DND-41 (cell line): ENCODE measurements around the gene ADAMTS15.

Experiments used
- CTCF ChIP-seq: IDR thresholded peaks from 2 replicates; pipeline ENCODE4 v1.5.1; 2012; ENCODE audit warnings: borderline replicate concordance, low read length, moderate library complexity, mild to moderate bottlenecking; ENCODE audit not compliant: poor library complexity, severe bottlenecking; ENCODE audit errors: extremely low read depth
- EZH2 ChIP-seq: IDR thresholded peaks from 3 replicates; pipeline ENCODE4 v1.6.1; 2012; ENCODE audit warnings: borderline replicate concordance, low read depth, mild to moderate bottlenecking, moderate library complexity, low read length, inconsistent platforms; ENCODE audit not compliant: severe bottlenecking

- no peak for TF ChIP-seq CTCF
- TF ChIP-seq EZH2: no peak
These were observed 1.0 kb downstream of the ADAMTS15 start for GRCh38 chr11:130449310-130449990.
